Activated CD4-positive, CD25-positive, alpha-beta regulatory T cell treated with anti-CD3 and anti-CD28 coated beads, Interleukin-2, amount 50 U/mL, for 72 hours (primary cell): Measurements from ENCODE around the gene HSD17B2.

Experiments
- DNase-seq: peaks from one replicate; pipeline ENCODE4 v3.0.0; 2021

HSD17B2 gene

GRCh38 chr16:82020051-82020450, 15.0 kb upstream of the HSD17B2 start:
- DNase-seq = no peak

GRCh38 chr16:82023206-82023605, 11.8 kb upstream of the HSD17B2 start:
- no peak for DNase-seq

GRCh38 chr16:82024316-82024715, 10.7 kb upstream of the HSD17B2 start:
- no peak for DNase-seq

- no peak for DNase-seq
These were observed 10.2 kb upstream of the HSD17B2 start for GRCh38 chr16:82024883-82025282.

GRCh38 chr16:82027629-82028064, 7.4 kb upstream of the HSD17B2 start:
- DNase-seq = no peak

- no peak for DNase-seq
These were observed 3.7 kb upstream of the HSD17B2 start for GRCh38 chr16:82031116-82032084.

GRCh38 chr16:82033006-82033405, 2.0 kb upstream of the HSD17B2 start:
- no peak for DNase-seq

- no peak for DNase-seq
These were observed 1.3 kb upstream of the HSD17B2 start for GRCh38 chr16:82033683-82034300.

GRCh38 chr16:82037251-82037650, 2.2 kb downstream of the HSD17B2 start:
- no peak for DNase-seq

- no peak for DNase-seq
These were observed 2.6 kb downstream of the HSD17B2 start for GRCh38 chr16:82037666-82038065.

- DNase-seq = no peak
These were observed 5.2 kb downstream of the HSD17B2 start for GRCh38 chr16:82040296-82040695.

GRCh38 chr16:82041542-82041941, 6.5 kb downstream of the HSD17B2 start:
- DNase-seq = no peak

GRCh38 chr16:82042144-82042543, 7.1 kb downstream of the HSD17B2 start:
- no peak for DNase-seq

- DNase-seq = no peak
These were observed 7.8 kb downstream of the HSD17B2 start for GRCh38 chr16:82042846-82043245.

- DNase-seq = no peak
These were observed 8.9 kb downstream of the HSD17B2 start for GRCh38 chr16:82043680-82044584.

- DNase-seq = no peak
These were observed 9.5 kb downstream of the HSD17B2 start for GRCh38 chr16:82044585-82044911.

GRCh38 chr16:82045465-82045864, 10.4 kb downstream of the HSD17B2 start:
- DNase-seq = no peak

GRCh38 chr16:82046541-82046940, 11.5 kb downstream of the HSD17B2 start:
- DNase-seq = no peak

GRCh38 chr16:82046941-82047340, 11.9 kb downstream of the HSD17B2 start:
- DNase-seq = no peak

GRCh38 chr16:82047374-82047773, 12.3 kb downstream of the HSD17B2 start:
- no peak for DNase-seq

- DNase-seq = no peak
These were observed 12.7 kb downstream of the HSD17B2 start for GRCh38 chr16:82047787-82048186.

GRCh38 chr16:82049484-82049883, 14.4 kb downstream of the HSD17B2 start:
- no peak for DNase-seq

GRCh38 chr16:82050506-82050905, 15.5 kb downstream of the HSD17B2 start:
- DNase-seq = no peak
